Vagina (tissue), 2 donors: ENCODE measurements around the gene PSMG3.

ENCODE experiments used
- CTCF ChIP-seq, 3 experiments: fragments of 450-650 bp in 2 of 3; fragments of 200-600 bp in 1 of 3; sonication (generic) in 1 of 3; IDR thresholded peaks; one replicate each; pipeline ENCODE4 v1.5.1; 2017 to 2019; ENCODE audit warnings: antibody characterized with exemption in 3 of 3, mild to moderate bottlenecking in 2 of 3, moderate library complexity in 2 of 3
- POLR2A ChIP-seq, 2 donors: fragments of 450-650 bp; IDR thresholded peaks; one replicate each; pipeline ENCODE4 v1.6.1; 2017; ENCODE audit warnings: antibody characterized with exemption in 2 of 2, mild to moderate bottlenecking in 2 of 2, moderate library complexity in 2 of 2

GRCh38 chr7:1564603-1565022 is 5.2 kb downstream of the PSMG3 start:
- TF ChIP-seq CTCF (IDR thresholded peaks at IDR 0.05), result no peak
- TF ChIP-seq POLR2A (IDR thresholded peaks at IDR 0.05), result no peak
